Upper lobe of right lung (tissue), 1 donor: Measurements from ENCODE around the gene ZNF532. TPM values are rescaled to one million over a fixed set of nuclear protein-coding genes. Genes with fewer than 3 reads are reported as not detected.
A peak's percentile ranks its signal among the peaks of the same experiment; 100 is the strongest.

Source experiments
- ATAC-seq: fragments of 200-7000 bp; cut with Tn5 transposase; one replicate; pipeline ENCODE4 v1.9.1; 2020; ENCODE audit warnings: mild to moderate bottlenecking, moderate library complexity
- DNase-seq: peaks from one replicate; pipeline ENCODE4 v3.0.0-alpha.2; 2020
- H3K27ac ChIP-seq: fragments of 200-600 bp; one replicate; pipeline ENCODE4 v1.8.0; 2022
- H3K27me3 ChIP-seq: fragments of 200-600 bp; one replicate; pipeline ENCODE4 v1.8.0; 2022; ENCODE audit warnings: mild to moderate bottlenecking
- H3K36me3 ChIP-seq: fragments of 200-600 bp; one replicate; pipeline ENCODE4 v1.8.0; 2022
- H3K4me1 ChIP-seq: fragments of 200-600 bp; one replicate; pipeline ENCODE4 v1.8.0; 2022
- H3K4me3 ChIP-seq: fragments of 200-600 bp; one replicate; pipeline ENCODE4 v1.8.0; 2022; ENCODE audit warnings: mild to moderate bottlenecking
- H3K9me3 ChIP-seq: fragments of 200-600 bp; one replicate; pipeline ENCODE4 v1.8.0; 2022
- CTCF ChIP-seq: fragments of 200-600 bp; IDR thresholded peaks from one replicate; pipeline ENCODE4 v1.8.0; 2022; ENCODE audit warnings: antibody characterized with exemption
- intact Hi-C: fragments of 100-400 bp; cut with DNase I; formaldehyde crosslinking; loops from one replicate; pipeline ENCODE4 v1.11.0; 2022
- total RNA-seq: library from RNA; stranded (reverse); fragmentation: NEBNext Ultra II Directional; extraction: Animal tissue kit (Norgen Biotek cat#: 25700); gene quantifications from one replicate; pipeline ENCODE4 v1.2.1, GENCODE V29; 2021
- donor health status: DM: no; HTN: yes; CAD: no; lungs with severe emphysema.

ZNF532 gene
- total RNA-seq, 1 donor from 2014 or later = 56.6 TPM

- no peaks in the 10 kb centered on the region for H3K4me1 ChIP-seq
- intact Hi-C loops = no loop called here
- H3K36me3 ChIP-seq = no peaks in the 10 kb centered on the region
- TF ChIP-seq CTCF = no peak
- DNase-seq (no peak), ATAC-seq (no peak)
- H3K27ac ChIP-seq = no peak overlapping the region
- no peaks in the 10 kb centered on the region for H3K9me3 ChIP-seq
- no peak overlapping the region for H3K4me3 ChIP-seq
- no peaks in the 10 kb centered on the region for H3K27me3 ChIP-seq
Measured at GRCh38 chr18:59011786-59012185, 147.1 kb downstream of the ZNF532 start.

DNA sequence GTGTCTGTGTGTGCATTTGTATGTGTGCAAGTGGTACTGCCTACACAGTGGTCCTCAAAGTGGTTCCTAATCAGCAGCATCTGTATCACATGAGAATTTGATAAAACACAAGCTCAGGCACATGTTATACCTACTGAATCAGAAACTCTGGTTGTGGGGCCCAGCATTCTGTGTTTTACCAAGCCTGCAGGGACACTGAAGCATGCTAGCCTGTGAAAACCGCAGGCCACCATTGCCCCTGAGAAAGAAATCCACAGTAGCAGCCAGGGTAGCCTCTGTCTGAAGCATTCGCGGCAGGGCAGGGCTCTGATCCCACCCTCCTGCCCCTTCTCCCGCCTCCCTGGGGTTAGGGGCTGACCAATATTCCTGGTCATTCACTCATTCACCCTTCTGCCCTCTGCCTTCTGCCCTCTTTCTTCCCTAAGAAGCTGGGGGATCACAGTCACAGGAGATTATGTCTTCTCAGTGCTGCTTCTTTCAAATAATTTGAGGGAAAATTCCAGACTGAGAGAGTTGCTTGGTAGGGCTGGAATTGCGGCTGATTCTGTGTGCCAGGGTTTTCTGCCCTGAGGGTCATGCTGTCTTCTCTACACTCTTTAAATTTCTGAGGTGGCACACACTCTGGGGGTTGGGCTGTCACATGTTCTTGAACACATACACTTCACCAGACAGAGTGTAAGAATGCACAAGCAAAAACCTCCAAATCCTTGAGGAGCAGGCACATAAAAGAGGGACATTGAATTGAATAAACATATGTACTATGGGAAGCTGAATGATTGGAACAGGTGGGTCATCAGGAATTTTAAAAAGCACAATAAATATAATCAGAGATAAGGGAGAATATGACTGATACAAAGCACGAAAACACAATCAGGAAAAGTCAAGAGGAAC is 148.4 kb downstream of the ZNF532 start:
- Histone ChIP-seq H3K27ac (no peak overlapping the region), H3K4me1 (no peaks in the 10 kb centered on the region), H3K36me3 (no peaks in the 10 kb centered on the region), H3K4me3 (no peak overlapping the region), H3K9me3 (no peaks in the 10 kb centered on the region), H3K27me3 (no peaks in the 10 kb centered on the region)
- ATAC-seq (no peak), DNase-seq (no peak)
- TF ChIP-seq CTCF = no peak
- intact Hi-C loops = no loop called here

GRCh38 chr18:59013744-59014143 is 149.1 kb downstream of the ZNF532 start:
- H3K4me1 ChIP-seq = no peaks in the 10 kb centered on the region
- ATAC-seq = no peak
- no peak for TF ChIP-seq CTCF

DNA sequence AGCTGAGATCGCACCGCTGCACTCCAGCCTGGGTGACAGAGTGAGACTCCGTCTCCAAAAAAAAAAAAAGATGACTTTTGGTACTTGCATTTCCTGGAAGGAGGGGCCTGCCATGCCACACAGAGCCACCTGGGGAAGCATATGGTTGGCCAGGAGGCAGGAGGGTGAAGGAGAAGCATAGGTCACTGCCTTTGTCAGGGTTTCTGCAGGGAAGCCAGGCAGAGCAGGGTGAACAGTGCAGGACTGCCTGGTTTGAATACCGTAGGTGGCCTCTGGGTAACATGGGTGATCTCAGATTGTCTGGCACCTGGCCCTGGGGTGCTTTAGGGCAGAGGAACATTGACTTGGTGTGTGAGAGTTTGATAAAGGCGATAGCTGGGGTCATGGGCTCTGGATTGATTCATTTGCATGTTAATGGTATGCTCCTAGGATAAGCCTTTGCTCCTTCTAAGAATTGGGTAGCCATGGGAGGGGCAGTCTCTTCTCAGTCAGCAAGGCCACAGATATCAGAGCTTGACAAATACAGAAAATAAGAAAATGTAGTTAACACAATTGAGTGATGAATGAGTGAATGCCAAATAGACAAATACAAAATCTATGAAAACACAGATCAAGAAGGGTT is 151.0 kb downstream of the ZNF532 start:
- DNase-seq = no peak
- Histone ChIP-seq H3K27ac (no peak overlapping the region), H3K27me3 (no peaks in the 10 kb centered on the region), H3K36me3 (no peaks in the 10 kb centered on the region), H3K9me3 (no peaks in the 10 kb centered on the region), H3K4me1 (no peaks in the 10 kb centered on the region), H3K4me3 (no peak overlapping the region)
- ATAC-seq = no peak
- intact Hi-C loops = no loop called here
- no peak for TF ChIP-seq CTCF

More at GRCh38 chr18:59013744-59014143, 149.1 kb downstream of the ZNF532 start:
- DNase-seq = no peak
- Histone ChIP-seq H3K27ac (no peak overlapping the region), H3K9me3 (no peaks in the 10 kb centered on the region), H3K4me3 (no peak overlapping the region), H3K27me3 (no peaks in the 10 kb centered on the region), H3K36me3 (no peaks in the 10 kb centered on the region)
- intact Hi-C loops = no loop called here

GRCh38 chr18:59021500-59021899 is 156.8 kb downstream of the ZNF532 start:
- H3K27me3 ChIP-seq = no peaks in the 10 kb centered on the region
- intact Hi-C loops = no loop called here
- no peak for TF ChIP-seq CTCF
- no peak overlapping the region for H3K4me3 ChIP-seq
- no peaks in the 10 kb centered on the region for H3K9me3 ChIP-seq
- DNase-seq (no peak), ATAC-seq (no peak)
- no peaks in the 10 kb centered on the region for H3K4me1 ChIP-seq
- H3K27ac ChIP-seq = peak overlapping the region; percentile 27
- H3K36me3 ChIP-seq = no peaks in the 10 kb centered on the region
